ENCODE measurements around the gene PTPRE. TPM values are rescaled to one million over a fixed set of nuclear protein-coding genes. Genes with fewer than 3 reads are reported as not detected.

Gene PTPRE
- total and polyA plus RNA-seq, 4 donors: 30.9 to 46.9 (median 37.2) TPM

DNA sequence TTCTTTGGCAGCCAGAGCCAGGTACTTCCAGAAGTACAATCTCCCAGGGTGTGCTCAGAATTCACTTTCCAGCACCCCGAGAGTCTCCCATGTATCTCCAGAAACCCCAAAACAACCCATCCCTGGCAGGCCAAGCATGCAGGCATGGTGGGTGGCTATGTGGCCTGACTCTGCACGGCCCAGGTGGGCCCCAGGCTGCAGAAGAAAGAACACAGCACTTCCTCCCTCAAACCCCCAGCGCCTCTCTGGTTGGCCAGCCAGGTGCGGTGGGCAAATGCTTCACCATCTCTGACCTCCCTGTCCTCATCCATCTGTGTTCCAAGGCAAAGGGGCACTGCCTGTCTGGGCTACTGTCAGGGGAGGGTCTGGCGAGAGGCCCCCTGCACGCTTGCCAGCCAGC, 119.0 kb downstream of the PTPRE start:
- Histone ChIP-seq H3K9me3 (ENCODE audit: control insufficient read depth, insufficient read depth, low read length) (no peaks in the 10 kb centered on the region), H3K4me1 (ENCODE audit: control insufficient read depth, insufficient read depth, low read length) (peaks cover 50% of the 10 kb centered on the region), H3K36me3 (ENCODE audit: control insufficient read depth, insufficient read depth, low read length) (peaks cover 35% of the 10 kb centered on the region), H3K4me3 (ENCODE audit: low read depth, low read length) (no peak overlapping the region), H3K27ac (ENCODE audit: low read depth, low read length) (no peak overlapping the region), H3K27me3 (ENCODE audit: control insufficient read depth, insufficient read depth, low read length) (no peaks in the 10 kb centered on the region)
- WGBS (ENCODE audit: insufficient coverage): 85% methylated on average over 4 of the region's 6 CpGs
- DNase-seq (ENCODE audit: low read depth in 4 of 6, low spot score in 6 of 6): no peak

DNA sequence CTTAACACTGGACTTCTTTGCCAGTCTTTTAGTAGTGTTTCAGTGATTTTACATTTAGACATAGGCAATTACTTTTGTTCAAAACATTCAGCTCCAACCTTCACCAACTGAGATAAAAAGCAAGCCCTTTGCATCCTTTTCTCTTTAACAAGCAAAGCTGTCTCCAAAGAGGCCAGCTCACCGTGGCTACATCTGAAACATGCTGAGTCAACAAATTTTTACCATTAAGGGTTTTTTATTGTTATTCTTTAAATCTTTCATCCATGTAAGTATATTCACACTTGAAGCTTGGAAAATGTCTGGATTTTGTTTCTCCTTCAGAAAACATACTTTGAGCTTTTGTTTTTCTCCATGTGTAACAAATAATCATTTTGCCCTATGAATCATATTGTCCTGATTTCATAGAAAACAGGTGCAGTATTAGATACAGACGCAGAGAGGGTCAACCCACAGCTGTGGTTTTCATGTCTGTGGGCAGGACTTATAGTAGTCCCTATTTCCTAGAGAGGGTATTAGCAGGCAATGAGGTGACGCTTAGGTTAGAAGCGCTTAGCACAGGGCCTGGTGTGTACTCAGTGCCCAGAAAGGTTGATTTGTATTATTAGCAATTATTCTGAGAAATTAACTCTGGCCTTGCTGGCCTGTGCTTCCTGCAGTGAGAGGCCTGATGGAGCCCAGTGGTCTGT, 119.9 kb downstream of the PTPRE start:
- Histone ChIP-seq H3K9me3 (ENCODE audit: control insufficient read depth, insufficient read depth, low read length) (no peaks in the 10 kb centered on the region), H3K27me3 (ENCODE audit: control insufficient read depth, insufficient read depth, low read length) (no peaks in the 10 kb centered on the region), H3K4me3 (ENCODE audit: low read depth, low read length) (no peak overlapping the region), H3K4me1 (ENCODE audit: control insufficient read depth, insufficient read depth, low read length) (peaks cover 54% of the 10 kb centered on the region), H3K36me3 (ENCODE audit: control insufficient read depth, insufficient read depth, low read length) (peaks cover 28% of the 10 kb centered on the region), H3K27ac (ENCODE audit: low read depth, low read length) (no peak overlapping the region)
- 50% methylated on average over 3 of the region's 4 CpGs for WGBS (ENCODE audit: insufficient coverage)
- peak in 1 of 6 donors; percentile 50 for DNase-seq (ENCODE audit: low read depth in 4 of 6, low spot score in 6 of 6)

DNA sequence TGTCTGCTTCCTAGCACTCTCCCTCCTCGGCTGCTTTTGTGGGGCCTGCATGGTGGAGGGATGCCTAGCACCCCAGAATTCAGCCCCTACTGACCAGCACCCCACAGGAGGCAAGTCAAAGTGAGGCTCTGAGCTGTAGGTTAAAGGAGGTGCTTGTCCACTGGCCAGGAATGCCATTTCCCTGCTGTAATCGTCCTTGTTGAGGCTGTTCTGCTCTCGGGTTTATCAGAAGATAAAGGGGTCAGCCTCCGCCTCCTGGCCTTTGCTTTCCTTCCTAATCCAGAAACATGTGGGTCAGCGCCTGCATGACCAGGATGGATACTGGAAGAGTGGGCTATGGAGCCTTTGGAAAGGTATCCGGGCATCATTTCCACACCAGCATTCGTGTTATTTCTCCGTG, 120.4 kb downstream of the PTPRE start:
- Histone ChIP-seq H3K36me3 (ENCODE audit: control insufficient read depth, insufficient read depth, low read length) (peaks cover 24% of the 10 kb centered on the region), H3K9me3 (ENCODE audit: control insufficient read depth, insufficient read depth, low read length) (no peaks in the 10 kb centered on the region), H3K27ac (ENCODE audit: low read depth, low read length) (no peak overlapping the region), H3K27me3 (ENCODE audit: control insufficient read depth, insufficient read depth, low read length) (no peaks in the 10 kb centered on the region), H3K4me1 (ENCODE audit: control insufficient read depth, insufficient read depth, low read length) (peaks cover 54% of the 10 kb centered on the region), H3K4me3 (ENCODE audit: low read depth, low read length) (no peak overlapping the region)
- WGBS (ENCODE audit: insufficient coverage): 80% methylated on average over 7 of the region's 8 CpGs
- no peak for DNase-seq (ENCODE audit: low read depth in 4 of 6, low spot score in 6 of 6)

DNA sequence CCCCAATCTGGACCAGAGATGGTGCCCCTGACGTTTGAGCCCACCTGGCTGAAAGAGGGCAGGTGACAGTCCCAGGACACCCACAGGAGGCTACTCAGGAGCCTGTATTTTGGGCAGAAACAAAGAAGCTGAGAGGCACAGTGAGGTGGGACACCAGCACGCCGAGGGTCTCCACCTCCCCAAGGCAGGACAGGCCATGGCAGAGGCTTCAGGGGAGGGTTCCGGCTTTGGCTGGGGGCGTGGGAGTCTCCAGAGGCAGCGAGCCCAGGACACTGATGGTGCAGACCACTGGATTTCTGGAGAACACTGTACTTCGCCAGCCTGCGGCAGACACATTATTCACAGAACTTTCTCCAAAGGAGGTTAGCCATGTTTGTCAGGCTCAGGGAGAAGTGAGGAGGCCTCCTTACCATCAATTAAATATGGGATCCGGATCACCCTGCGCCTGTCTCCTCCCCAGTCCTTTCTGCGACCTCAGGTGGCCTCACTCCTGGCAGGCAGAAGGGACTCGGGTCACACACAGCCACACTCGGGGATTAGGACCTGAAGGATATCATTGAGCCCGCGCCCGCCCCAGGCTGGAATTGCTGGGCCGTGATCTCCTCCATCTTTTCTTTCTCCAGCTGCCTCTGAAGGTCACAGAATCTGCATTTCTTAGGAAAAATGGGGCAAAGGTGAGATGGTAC, 121.1 kb downstream of the PTPRE start:
- WGBS (ENCODE audit: insufficient coverage): 89% methylated on average over 8 of the region's 17 CpGs
- no peaks in the 10 kb centered on the region for H3K9me3 ChIP-seq (ENCODE audit: control insufficient read depth, insufficient read depth, low read length)
- peaks cover 54% of the 10 kb centered on the region for H3K4me1 ChIP-seq (ENCODE audit: control insufficient read depth, insufficient read depth, low read length)
- DNase-seq (ENCODE audit: low read depth in 4 of 6, low spot score in 6 of 6): no peak
- H3K36me3 ChIP-seq (ENCODE audit: control insufficient read depth, insufficient read depth, low read length): peaks cover 20% of the 10 kb centered on the region
- no peaks in the 10 kb centered on the region for H3K27me3 ChIP-seq (ENCODE audit: control insufficient read depth, insufficient read depth, low read length)
- no peak overlapping the region for H3K4me3 ChIP-seq (ENCODE audit: low read depth, low read length)
- no peak overlapping the region for H3K27ac ChIP-seq (ENCODE audit: low read depth, low read length)

DNA sequence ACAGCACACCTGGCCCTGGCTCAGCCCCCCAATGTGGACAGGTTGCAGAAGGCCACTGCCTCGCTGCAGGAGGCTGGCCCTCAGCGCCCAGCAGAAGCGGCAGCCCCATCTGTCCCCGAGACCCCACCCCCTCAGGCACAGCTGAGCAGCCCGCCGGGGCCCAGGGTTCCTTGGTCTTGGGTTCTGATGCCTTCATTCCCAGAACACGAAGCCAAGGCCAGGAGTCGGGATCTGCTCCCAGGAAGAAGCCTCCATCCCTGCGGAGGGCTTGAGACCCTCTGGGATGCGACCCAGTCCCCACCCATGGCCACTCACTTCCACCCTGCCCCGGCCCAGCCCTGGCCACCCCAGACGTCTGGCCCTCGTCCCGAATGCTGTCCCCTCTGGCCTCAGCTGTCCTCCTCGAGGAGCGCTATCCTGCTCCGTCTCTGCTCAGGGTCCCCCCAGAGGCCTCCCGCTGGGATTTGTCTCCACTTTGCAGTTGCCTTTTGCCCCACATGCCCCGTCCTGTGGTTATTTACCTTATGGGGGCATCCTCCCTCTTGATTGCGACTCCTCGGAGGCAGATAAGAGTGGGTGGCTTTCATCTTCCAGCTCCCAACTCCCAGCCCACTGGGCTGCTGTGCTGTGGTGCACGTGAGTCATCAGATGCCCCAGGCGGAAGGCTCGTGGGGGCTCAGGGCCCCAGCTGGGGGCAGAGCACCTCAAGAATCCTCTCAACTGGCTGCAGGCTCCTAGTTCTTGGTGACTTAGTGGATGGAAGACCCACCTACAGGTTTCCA, 121.8 kb downstream of the PTPRE start:
- 91% methylated on average over 18 of the region's 24 CpGs for WGBS (ENCODE audit: insufficient coverage)
- DNase-seq (ENCODE audit: low read depth in 4 of 6, low spot score in 6 of 6): no peak
- H3K4me1 ChIP-seq (ENCODE audit: control insufficient read depth, insufficient read depth, low read length): peaks cover 54% of the 10 kb centered on the region
- no peak overlapping the region for H3K4me3 ChIP-seq (ENCODE audit: low read depth, low read length)
- H3K9me3 ChIP-seq (ENCODE audit: control insufficient read depth, insufficient read depth, low read length): no peaks in the 10 kb centered on the region
- H3K27ac ChIP-seq (ENCODE audit: low read depth, low read length): peak overlapping the region; percentile 61
- peaks cover 20% of the 10 kb centered on the region for H3K36me3 ChIP-seq (ENCODE audit: control insufficient read depth, insufficient read depth, low read length)
- H3K27me3 ChIP-seq (ENCODE audit: control insufficient read depth, insufficient read depth, low read length): no peaks in the 10 kb centered on the region

DNA sequence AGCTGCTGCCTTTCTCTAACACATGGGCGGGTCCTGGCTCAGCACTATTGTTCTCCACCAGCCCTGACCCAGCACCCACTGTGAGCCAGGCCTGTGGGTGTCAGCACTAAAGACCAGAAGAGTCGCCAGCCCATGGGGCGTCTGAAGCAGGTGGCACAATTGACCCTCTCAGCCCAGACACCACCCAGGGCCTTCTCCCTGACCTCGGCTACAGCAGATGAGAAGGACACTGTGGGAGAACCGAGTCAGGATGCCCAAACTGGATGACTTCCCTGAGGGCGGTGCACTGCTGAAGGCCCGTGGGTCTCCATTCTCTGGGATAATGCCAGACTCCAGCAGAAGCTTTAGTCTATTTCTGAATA, 122.4 kb downstream of the PTPRE start:
- Histone ChIP-seq H3K27ac (ENCODE audit: low read depth, low read length) (peak overlapping the region; percentile 61), H3K27me3 (ENCODE audit: control insufficient read depth, insufficient read depth, low read length) (no peaks in the 10 kb centered on the region), H3K4me3 (ENCODE audit: low read depth, low read length) (no peak overlapping the region), H3K36me3 (ENCODE audit: control insufficient read depth, insufficient read depth, low read length) (peaks cover 20% of the 10 kb centered on the region), H3K4me1 (ENCODE audit: control insufficient read depth, insufficient read depth, low read length) (peaks cover 54% of the 10 kb centered on the region), H3K9me3 (ENCODE audit: control insufficient read depth, insufficient read depth, low read length) (no peaks in the 10 kb centered on the region)
- peak in 1 of 6 donors; percentile 74 for DNase-seq (ENCODE audit: low read depth in 4 of 6, low spot score in 6 of 6)
- WGBS (ENCODE audit: insufficient coverage): 53% methylated on average over 7 of the region's 7 CpGs

DNA sequence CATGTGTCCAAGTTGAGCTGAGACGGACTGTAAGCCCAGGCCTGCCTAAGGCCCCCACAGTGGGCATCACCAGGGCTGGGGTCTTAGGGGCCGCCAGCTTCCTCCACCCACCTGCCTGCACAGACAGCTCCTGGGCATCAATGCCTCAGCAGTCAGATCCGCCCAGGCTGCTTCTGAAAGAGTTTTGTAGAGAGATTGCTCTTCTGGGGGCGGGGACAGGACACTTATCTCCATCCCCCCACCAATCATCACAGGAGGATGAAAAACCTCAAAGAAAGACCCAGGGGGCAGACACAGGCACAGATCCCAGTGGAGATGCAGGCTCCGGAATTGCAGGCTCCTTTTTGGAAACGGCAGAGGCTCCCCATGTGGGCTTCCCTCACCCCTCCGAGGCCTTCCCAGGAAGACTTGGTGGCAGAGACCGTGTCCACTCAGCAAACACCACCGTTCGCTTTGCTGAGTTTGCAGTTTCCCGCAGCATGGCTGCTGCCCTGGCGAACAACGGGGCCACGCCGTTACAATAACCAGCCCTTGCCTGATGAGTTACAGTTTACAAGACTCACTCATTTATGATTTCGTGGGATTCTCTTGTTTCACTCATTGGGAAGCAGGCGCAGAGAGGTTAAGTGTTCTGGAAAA, 122.9 kb downstream of the PTPRE start:
- Histone ChIP-seq H3K36me3 (ENCODE audit: control insufficient read depth, insufficient read depth, low read length) (peaks cover 20% of the 10 kb centered on the region), H3K27me3 (ENCODE audit: control insufficient read depth, insufficient read depth, low read length) (no peaks in the 10 kb centered on the region), H3K4me3 (ENCODE audit: low read depth, low read length) (no peak overlapping the region), H3K9me3 (ENCODE audit: control insufficient read depth, insufficient read depth, low read length) (no peaks in the 10 kb centered on the region), H3K4me1 (ENCODE audit: control insufficient read depth, insufficient read depth, low read length) (peaks cover 51% of the 10 kb centered on the region), H3K27ac (ENCODE audit: low read depth, low read length) (peak overlapping the region; percentile 13)
- no peak for DNase-seq (ENCODE audit: low read depth in 4 of 6, low spot score in 6 of 6)
- WGBS (ENCODE audit: insufficient coverage): 50% methylated on average over 11 of the region's 17 CpGs

DNA sequence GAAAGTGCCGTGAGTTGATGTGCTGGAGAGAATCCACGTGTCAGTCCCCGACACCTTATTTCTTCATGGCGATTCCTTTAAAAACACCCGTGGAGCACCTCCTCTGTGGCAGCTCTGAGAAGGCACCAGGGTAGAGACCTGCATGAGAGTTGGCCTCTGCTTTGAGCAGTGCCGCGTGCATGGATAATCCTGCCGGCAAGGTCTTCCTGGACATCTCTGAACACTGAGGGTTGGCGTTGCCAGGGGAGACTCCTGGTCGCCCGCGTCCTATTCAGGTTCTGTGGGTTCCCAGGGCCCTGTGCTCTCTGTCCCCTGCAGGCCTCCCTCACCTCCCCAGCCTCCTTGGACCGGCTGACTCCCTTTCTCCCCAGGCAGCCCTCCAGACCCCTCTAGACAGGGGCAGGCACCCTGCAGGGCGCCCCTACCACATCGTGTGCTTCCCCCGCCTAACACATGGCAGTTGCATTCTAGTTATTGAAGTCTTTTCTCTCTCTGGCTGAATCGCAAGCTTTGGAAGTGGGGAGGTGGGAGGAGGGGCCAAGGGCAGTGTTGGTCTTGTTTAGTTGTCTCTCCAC, 123.7 kb downstream of the PTPRE start:
- Histone ChIP-seq H3K4me1 (ENCODE audit: control insufficient read depth, insufficient read depth, low read length) (peaks cover 46% of the 10 kb centered on the region), H3K4me3 (ENCODE audit: low read depth, low read length) (no peak overlapping the region), H3K36me3 (ENCODE audit: control insufficient read depth, insufficient read depth, low read length) (peaks cover 17% of the 10 kb centered on the region), H3K27ac (ENCODE audit: low read depth, low read length) (no peak overlapping the region), H3K9me3 (ENCODE audit: control insufficient read depth, insufficient read depth, low read length) (no peaks in the 10 kb centered on the region), H3K27me3 (ENCODE audit: control insufficient read depth, insufficient read depth, low read length) (no peaks in the 10 kb centered on the region)
- 70% methylated on average over 13 of the region's 17 CpGs for WGBS (ENCODE audit: insufficient coverage)
- DNase-seq (ENCODE audit: low read depth in 4 of 6, low spot score in 6 of 6): no peak

DNA sequence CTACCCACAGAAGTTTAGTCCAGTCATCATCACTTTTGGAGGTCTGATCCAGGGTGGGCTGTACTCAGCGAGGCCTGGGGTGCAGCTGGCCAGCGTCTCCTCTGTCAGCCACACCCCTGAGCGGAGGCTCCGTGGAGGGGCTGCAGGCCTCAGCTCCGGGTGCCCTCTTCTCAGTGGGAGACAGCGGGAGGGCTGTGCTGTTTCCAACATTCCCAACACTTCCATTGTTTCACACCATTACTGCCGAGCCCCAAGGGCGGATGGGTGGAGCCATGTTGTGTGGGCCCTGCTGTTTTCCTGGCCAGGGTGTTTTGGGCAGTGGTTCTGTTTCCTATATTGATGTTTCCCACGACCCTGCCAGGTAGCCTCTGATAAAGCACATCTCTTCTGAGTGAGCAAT, 124.3 kb downstream of the PTPRE start:
- DNase-seq (ENCODE audit: low read depth in 4 of 6, low spot score in 6 of 6): no peak
- peaks cover 39% of the 10 kb centered on the region for H3K4me1 ChIP-seq (ENCODE audit: control insufficient read depth, insufficient read depth, low read length)
- H3K27ac ChIP-seq (ENCODE audit: low read depth, low read length): no peak overlapping the region
- 76% methylated on average over 3 of the region's 9 CpGs for WGBS (ENCODE audit: insufficient coverage)
- H3K9me3 ChIP-seq (ENCODE audit: control insufficient read depth, insufficient read depth, low read length): no peaks in the 10 kb centered on the region
- peaks cover 16% of the 10 kb centered on the region for H3K36me3 ChIP-seq (ENCODE audit: control insufficient read depth, insufficient read depth, low read length)
- no peak overlapping the region for H3K4me3 ChIP-seq (ENCODE audit: low read depth, low read length)
- H3K27me3 ChIP-seq (ENCODE audit: control insufficient read depth, insufficient read depth, low read length): no peaks in the 10 kb centered on the region

All from spinal cord (tissue), 10 donors.